GM12801 (cell line): Measurements from ENCODE around the gene LSR.

Experiments
- TF ChIP-seq, protein P1 (sequence below): IDR thresholded peaks from one replicate; pipeline ENCODE4 v1.5.1; 2011; ENCODE audit warnings: control low read depth; ENCODE audit not compliant: insufficient read length; ENCODE audit errors: extremely low read depth

LSR gene

DNA sequence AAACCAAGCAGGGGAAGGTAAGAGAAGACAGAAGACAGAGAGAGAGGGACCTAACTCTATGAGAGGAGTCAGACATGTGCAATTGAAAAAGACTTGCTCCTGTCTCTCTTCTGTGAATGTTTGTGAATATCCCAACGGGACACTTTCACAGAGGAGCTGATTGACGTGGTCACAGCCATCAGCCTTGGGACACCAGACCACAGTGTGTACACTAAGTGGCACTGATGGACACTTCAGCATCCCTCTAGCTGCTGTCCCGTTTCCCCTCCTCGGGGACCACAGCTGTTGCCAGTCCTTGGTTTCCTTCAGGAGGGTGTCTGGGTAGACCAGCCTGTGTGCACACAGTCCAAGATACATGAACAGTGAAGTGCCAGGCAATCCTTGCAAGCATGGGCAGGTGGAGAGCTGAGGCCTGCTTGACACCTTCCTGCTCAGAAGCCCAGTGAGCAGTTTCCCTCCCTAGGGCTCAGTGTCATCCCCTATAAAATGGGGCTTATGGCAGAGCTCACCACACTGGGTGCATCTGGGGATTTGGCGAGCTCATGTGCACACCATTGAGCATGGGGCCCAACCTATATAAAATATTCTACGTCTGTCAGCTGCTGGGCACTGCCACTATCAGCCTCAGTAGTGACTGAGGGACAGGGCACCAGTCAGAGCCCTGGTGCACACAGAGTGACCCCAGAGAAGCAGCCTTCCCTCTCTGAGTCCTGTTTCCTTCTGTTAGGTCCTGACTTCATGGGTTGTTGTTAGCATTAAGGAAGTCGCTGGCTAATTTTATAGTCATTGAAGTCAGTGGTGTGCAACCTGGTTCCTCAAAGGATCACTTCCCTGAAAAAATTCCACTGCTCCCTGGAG lies 15.7 kb downstream of the LSR start:
- TF ChIP-seq, protein P1, sequence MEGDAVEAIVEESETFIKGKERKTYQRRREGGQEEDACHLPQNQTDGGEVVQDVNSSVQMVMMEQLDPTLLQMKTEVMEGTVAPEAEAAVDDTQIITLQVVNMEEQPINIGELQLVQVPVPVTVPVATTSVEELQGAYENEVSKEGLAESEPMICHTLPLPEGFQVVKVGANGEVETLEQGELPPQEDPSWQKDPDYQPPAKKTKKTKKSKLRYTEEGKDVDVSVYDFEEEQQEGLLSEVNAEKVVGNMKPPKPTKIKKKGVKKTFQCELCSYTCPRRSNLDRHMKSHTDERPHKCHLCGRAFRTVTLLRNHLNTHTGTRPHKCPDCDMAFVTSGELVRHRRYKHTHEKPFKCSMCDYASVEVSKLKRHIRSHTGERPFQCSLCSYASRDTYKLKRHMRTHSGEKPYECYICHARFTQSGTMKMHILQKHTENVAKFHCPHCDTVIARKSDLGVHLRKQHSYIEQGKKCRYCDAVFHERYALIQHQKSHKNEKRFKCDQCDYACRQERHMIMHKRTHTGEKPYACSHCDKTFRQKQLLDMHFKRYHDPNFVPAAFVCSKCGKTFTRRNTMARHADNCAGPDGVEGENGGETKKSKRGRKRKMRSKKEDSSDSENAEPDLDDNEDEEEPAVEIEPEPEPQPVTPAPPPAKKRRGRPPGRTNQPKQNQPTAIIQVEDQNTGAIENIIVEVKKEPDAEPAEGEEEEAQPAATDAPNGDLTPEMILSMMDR, result no peak

DNA sequence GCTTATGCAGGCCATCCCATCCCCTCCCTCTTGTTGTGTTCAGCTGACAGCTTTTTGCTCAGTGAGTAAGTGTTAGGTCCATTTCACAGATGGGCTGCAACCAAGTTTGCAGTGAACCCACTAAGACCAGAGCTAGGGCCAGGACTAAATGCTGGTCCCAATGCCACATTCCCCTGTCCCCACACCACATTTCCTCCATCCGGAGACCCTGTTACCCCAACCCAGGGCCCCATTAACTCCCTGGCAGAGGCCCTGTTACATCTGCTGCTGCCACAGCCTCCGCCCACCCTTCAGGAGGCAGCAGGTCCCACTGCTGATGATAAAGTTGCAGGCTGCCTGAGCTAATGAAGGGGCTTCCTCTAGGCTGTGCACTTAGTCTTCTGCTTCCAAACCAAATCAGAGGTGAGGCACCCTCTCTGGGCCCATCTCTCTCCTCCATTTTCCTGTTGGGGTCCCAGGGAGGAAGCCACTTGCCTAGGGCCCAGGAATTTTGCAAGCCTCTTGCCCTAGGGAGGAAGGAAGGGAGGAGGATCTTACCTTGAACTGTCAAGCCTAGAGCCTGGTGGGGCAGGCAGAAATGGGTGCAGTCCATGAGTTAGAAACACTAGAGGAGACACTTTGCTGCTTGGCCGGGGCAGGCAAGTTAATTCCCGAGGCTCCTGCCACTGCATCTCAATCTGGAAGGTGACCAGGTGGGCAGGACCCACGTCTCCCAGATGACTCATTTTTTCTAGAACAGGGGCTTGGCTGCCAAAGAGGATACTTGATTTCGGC lies 16.5 kb downstream of the LSR start:
- TF ChIP-seq, protein P1, result no peak

DNA sequence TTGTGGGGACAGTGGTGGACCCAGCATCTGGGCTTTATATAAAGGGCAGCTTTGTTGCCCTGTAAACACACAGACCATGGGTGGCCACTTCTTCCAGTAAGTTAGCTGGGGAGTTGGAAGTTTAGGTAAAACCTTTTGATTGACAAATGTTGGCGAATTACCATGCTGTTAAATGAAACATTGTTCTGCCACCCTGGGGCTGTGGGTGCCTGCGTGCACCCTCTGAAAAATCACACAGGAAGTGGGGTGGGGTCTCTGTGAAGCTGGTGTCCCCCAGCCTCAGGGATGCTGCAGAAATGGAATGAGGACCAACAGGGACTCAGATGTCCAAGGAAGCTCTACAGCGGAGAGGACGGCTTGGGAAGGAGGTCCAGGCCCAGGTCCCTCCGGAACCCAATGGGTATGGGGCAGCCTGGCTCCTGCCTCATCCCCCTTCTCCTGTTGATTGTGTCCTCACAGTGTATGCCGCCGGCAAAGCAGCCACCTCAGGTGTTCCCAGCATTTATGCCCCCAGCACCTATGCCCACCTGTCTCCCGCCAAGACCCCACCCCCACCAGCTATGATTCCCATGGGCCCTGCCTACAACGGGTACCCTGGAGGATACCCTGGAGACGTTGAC lies 17.2 kb downstream of the LSR start:
- TF ChIP-seq, protein P1, result no peak

DNA sequence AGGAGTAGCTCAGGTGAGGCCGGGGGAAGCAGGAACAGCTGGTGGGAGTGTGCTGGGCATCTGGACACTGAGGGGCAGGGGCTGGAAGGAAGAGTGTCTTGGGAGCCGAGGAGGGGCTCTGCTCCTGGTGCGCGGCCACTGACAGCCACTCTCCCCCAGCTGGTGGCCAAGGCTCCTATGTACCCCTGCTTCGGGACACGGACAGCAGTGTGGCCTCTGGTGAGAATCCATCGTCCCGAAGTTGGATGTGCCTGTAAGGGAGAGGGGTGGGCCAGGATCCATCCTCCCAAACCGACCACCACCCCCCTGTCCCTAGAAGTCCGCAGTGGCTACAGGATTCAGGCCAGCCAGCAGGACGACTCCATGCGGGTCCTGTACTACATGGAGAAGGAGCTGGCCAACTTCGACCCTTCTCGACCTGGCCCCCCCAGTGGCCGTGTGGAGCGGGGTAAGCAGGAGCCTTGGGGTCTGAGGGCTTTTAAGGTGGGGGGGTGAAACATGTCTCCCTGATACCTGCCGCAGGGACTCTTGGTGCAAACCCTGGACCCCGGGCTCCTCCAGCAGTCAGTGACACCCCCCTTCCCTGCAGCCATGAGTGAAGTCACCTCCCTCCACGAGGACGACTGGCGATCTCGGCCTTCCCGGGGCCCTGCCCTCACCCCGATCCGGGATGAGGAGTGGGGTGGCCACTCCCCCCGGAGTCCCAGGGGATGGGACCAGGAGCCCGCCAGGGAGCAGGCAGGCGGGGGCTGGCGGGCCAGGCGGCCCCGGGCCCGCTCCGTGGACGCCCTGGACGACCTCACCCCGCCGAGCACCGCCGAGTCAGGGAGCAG lies 17.9 kb downstream of the LSR start:
- TF ChIP-seq, protein P1, result no peak

DNA sequence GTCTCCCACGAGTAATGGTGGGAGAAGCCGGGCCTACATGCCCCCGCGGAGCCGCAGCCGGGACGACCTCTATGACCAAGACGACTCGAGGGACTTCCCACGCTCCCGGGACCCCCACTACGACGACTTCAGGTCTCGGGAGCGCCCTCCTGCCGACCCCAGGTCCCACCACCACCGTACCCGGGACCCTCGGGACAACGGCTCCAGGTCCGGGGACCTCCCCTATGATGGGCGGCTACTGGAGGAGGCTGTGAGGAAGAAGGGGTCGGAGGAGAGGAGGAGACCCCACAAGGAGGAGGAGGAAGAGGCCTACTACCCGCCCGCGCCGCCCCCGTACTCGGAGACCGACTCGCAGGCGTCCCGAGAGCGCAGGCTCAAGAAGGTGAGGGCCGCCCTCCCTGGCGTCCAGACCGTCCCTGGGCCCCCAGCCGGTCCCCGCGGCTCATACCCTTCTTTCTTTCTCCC lies 18.6 kb downstream of the LSR start:
- TF ChIP-seq, protein P1, result no peak

DNA sequence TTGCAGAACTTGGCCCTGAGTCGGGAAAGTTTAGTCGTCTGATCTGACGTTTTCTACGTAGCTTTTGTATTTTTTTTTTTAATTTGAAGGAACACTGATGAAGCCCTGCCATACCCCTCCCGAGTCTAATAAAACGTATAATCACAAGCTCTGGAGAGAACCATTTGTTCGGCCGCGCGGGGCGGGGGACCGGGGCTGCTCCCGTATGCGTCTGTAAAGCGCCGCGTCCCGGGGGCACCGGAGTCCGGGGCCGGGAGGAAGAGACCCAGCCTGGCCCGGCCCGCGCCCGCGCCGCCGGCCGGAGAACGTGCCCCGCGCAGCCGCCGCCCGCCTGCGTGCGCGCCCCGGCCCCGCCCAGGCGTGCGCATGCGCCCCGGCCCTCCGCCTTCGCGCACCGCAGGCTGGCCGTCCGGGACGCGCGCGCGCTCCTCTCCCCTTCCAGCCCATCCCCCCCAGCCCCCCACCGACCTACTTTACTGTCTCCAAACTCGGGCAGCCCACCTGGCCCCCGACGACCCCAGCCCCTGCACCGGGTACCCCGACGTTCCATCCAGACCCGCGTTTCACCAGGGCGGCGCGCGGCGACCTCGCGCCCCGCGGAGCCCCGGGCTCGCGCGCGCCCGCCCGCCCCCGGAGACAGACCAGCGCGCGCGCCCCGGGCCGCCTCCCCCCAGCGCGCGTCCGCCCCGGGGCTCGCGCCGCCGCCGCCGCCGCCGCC lies 19.2 kb downstream of the LSR start:
- TF ChIP-seq, protein P1, result no peak
